ENCODE results near the gene TMBIM6. TPM values are rescaled to one million over a fixed set of nuclear protein-coding genes. Genes with fewer than 3 reads are reported as not detected.
A peak's percentile ranks its signal among the peaks of the same experiment; 100 is the strongest.

Gene TMBIM6
- total RNA-seq, 1 donor from 2014 or later = 228 TPM

- no peak for DNase-seq
Measured at GRCh38 chr12:49798248-49798647, 56.9 kb downstream of the TMBIM6 start.

GRCh38 chr12:49798934-49799333, 57.6 kb downstream of the TMBIM6 start:
- DNase-seq = no peak

GRCh38 chr12:49800421-49801140, 59.2 kb downstream of the TMBIM6 start:
- no peak for DNase-seq

- DNase-seq = no peak
Measured at GRCh38 chr12:49801141-49802063, 60.0 kb downstream of the TMBIM6 start.

GRCh38 chr12:49803693-49804450, 62.5 kb downstream of the TMBIM6 start:
- no peak for DNase-seq

- DNase-seq = no peak
Measured at GRCh38 chr12:49804821-49805220, 63.5 kb downstream of the TMBIM6 start.

- no peak for DNase-seq
Measured at GRCh38 chr12:49805409-49805808, 64.1 kb downstream of the TMBIM6 start.

- no peak for DNase-seq
Measured at GRCh38 chr12:49806321-49806813, 65.0 kb downstream of the TMBIM6 start.

GRCh38 chr12:49806877-49807276, 65.5 kb downstream of the TMBIM6 start:
- no peak for DNase-seq

GRCh38 chr12:49807991-49808580, 66.7 kb downstream of the TMBIM6 start:
- no peak for DNase-seq

GRCh38 chr12:49808686-49809380, 67.5 kb downstream of the TMBIM6 start:
- DNase-seq = no peak

- peak; percentile 59 for DNase-seq
Measured at GRCh38 chr12:49809381-49809905, 68.1 kb downstream of the TMBIM6 start.

GRCh38 chr12:49809906-49810389, 68.6 kb downstream of the TMBIM6 start:
- no peak for DNase-seq

- no peak for DNase-seq
Measured at GRCh38 chr12:49811136-49811535, 69.8 kb downstream of the TMBIM6 start.

- DNase-seq = no peak
Measured at GRCh38 chr12:49811961-49812401, 70.6 kb downstream of the TMBIM6 start.

- DNase-seq = no peak
Measured at GRCh38 chr12:49813131-49813530, 71.8 kb downstream of the TMBIM6 start.
